ENCODE data around the gene GUCA1A.
"Not testable (repeated sequence)": the region's sequence is repeated elsewhere in the genome, so short reads cannot be mapped to it uniquely, and the experiment has no call there.

The GUCA1A gene

GRCh38 chr6:42211726-42212125 lies 38.6 kb downstream of the GUCA1A start:
- DNase-seq, result no peak

GRCh38 chr6:42212442-42212841 lies 39.3 kb downstream of the GUCA1A start:
- DNase-seq, result no peak

DNA sequence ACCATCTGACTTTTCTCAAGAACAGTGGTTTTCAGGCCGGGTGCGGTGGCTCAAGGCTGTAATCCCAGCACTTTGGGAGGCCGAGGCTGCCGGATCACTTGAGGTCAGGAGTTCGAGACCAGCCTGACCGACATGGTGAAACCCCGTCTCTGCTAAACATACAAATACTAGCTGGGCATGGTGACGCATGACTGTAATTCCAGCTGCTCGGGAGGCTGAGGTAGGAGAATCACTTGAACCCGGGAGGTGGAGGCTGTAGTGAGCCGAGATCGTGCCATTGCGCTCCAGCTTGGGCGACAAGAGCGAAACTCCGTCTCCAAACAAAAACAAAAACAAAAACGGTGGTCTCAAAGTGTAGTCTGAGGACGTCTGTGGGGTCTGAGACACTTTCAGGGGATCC lies 43.3 kb downstream of the GUCA1A start:
- not testable (repeated sequence) for DNase-seq

DNA sequence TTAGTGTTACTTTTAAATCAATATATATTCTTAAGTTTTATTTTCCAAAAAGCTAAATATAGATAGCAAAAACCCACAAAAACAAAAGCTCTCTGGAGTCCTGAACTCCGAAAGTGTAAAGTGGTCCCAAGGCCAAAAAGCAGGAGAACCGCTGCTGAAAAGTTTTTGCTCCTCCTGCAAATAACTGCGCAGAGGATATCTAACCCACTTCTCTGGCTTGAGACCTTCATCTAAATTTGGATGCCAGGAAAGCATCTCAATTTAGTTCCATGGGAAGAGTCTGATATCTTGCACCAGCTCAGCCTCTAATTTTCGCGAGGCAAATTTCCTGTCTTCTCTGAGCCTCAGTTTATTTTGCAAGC lies 44.0 kb downstream of the GUCA1A start:
- no peak for DNase-seq

GRCh38 chr6:42217519-42218367 lies 44.6 kb downstream of the GUCA1A start, which contains the start of gene MRPS10:
MRPS10 (minus strand) TSS chr6:42217861; CDS start chr6:42217849, 12 bp downstream.
- peak; percentile 93 for DNase-seq

DNA sequence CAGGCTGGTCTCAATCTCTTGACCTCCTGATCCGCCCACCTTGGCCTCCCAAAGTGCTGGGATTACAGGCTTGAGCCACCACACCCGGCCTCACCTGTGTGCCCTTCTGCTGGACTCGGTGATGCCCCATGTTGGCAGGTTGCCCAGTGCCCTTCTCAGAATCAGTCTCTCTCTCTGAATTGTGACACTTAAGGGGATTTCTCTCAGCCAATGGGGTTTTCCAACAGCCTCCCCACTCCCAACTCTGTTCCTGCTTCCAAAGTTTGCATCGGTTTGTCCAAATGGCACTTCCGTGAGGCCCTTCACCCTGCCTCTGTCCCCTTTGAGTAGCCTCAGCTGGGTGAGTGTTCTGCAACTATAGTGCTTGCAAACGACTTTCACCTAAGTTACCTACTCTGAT lies 47.6 kb downstream of the GUCA1A start:
- DNase-seq, result no peak

GRCh38 chr6:42221546-42221945 lies 48.4 kb downstream of the GUCA1A start:
- DNase-seq, result no peak

- DNase-seq, result no peak
Measured at GRCh38 chr6:42222448-42222847, 49.3 kb downstream of the GUCA1A start.

- peak; percentile 48 for DNase-seq
Measured at GRCh38 chr6:42224222-42225028, 51.3 kb downstream of the GUCA1A start.

DNA sequence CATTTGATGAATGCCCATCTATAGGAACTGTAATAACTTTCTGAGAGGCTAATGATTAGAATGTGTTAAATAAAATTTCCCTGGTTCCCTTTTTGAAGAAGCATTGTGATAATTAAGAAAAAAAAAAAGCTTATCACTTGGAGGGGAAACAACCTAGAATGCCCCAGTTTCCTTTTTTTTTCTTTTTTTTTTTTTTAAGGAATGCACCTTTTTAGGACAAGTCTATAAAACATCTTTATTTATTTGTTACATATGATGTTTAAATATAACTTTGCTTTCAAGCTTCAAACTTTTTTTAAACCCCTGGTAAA lies 51.8 kb downstream of the GUCA1A start:
- DNase-seq, result no peak

DNA sequence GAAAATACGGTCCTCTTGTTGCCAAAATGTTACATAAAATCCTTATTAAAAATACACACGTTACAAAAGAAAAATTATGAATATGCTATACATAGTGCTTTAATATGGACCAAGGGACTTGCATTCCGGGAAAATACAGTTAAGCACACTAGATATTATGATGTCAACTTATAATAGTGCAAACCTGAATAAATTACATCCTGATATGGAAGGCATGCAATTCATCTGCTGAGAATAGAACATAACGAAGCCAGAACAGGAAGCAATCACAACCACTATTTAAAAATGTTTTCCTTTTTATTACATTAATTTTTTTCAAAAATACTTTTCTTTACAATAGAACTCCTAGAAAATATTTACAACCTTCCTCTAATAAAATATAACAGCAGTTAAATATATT lies 52.3 kb downstream of the GUCA1A start:
- no peak for DNase-seq

DNA sequence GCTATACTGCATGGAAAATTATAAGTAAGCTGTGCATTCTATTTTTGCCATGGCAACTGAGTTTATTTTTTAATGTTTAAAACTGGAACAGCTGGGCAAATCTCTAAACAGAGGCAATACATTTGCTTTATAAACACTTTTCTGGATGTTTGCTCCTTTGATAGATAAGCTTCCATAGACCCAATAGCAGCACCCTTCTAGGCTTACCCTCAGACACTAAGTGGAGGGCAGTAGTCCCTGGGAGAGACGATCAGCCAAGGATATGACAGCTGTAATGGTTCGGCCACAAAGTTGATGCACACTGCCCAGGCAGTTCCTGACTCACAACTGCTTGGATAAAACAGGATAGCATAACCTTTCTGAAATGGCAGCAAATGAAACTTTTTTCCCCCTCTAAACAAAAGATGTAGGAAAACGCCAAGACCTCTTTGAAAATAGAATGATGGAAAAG lies 53.0 kb downstream of the GUCA1A start:
- DNase-seq, result peak; percentile 48

DNA sequence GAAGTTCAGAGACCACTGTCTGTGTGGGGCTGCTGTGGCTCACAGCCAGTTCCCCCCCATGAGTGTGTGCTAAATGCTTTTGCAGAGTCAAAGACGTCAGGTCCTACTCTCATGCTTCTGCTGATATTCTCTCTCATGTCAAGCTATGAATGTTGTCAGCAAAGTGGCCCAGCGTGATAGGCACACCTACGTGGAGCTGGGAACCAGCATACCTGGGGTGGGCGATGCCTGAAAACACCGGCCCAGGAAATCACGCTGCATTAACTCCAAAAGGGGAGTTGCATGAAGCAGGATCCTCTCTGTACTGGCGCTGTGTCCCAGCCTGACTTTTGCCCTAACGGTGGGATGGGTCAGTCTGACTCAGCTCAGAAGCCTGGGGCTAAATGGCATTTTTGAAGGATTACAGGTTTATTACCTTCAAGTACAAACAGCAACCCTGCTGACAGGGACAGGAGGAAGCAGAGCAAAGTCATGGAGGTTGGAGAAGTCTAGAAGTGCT lies 53.5 kb downstream of the GUCA1A start:
- DNase-seq, result peak; percentile 71

- no peak for DNase-seq
Measured at GRCh38 chr6:42227173-42227850, 54.1 kb downstream of the GUCA1A start.

- no peak for DNase-seq
Measured at GRCh38 chr6:42228305-42228704, 55.1 kb downstream of the GUCA1A start.

All from kidney glomerular epithelial cell (primary cell).